WI38 (cell line): ENCODE results near the gene C16orf96.
A peak's percentile ranks its signal among the peaks of the same experiment; 100 is the strongest.

Experiments used
- H3K4me3 ChIP-seq: 2 replicates; pipeline ENCODE4 v1.5.1; 2011; ENCODE audit warnings: low read depth, mild to moderate bottlenecking, control low read depth, low read length
- CTCF ChIP-seq: IDR thresholded peaks from 2 replicates; pipeline ENCODE4 v1.5.1; 2012; ENCODE audit warnings: low read depth, mild to moderate bottlenecking, control low read depth, low read length

Gene C16orf96

GRCh38 chr16:4613636-4614570, 57.8 kb downstream of the C16orf96 start:
- no peak for TF ChIP-seq CTCF
- H3K4me3 ChIP-seq, result peak overlapping the region; percentile 80

- no peak for TF ChIP-seq CTCF
- peak within 1 kb of the TSS; percentile 80 for H3K4me3 ChIP-seq
Observed at GRCh38 chr16:4614571-4615383, 58.6 kb downstream of the C16orf96 start, which contains the start of gene UBALD1. UBALD1 (minus strand) TSS chr16:4614888; CDS start chr16:4614797, 91 bp downstream.

GRCh38 chr16:4615384-4616046, 59.4 kb downstream of the C16orf96 start:
- no peak for TF ChIP-seq CTCF

GRCh38 chr16:4616047-4616811, 60.1 kb downstream of the C16orf96 start:
- TF ChIP-seq CTCF, result peak; percentile 20; the same call in 1 of the 2 replicates
- H3K4me3 ChIP-seq, result peak overlapping the region; percentile 62

More at GRCh38 chr16:4615384-4616046, 59.4 kb downstream of the C16orf96 start:
- no peak overlapping the region for H3K4me3 ChIP-seq

DNA sequence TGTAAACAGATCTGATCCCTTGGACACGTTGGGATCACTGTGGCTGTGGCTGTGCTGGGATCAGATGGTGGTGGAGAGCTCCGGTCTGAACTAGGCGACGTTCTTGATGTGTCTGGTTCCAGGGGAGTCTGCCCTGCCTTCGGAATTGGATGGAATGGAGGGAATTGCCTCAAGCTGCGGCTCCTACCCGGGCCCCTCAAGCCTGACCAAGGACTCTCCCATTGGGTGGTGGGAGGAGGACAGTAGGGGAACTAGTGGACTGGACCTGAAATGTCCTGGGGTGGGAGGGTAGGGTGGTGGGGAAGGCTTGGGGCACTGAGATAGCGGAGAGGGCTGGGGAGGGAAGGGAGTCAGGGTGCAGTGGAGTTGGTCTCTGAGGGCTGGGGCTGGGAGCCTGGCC, 61.7 kb downstream of the C16orf96 start:
- no peak overlapping the region for H3K4me3 ChIP-seq
- TF ChIP-seq CTCF, result no peak

DNA sequence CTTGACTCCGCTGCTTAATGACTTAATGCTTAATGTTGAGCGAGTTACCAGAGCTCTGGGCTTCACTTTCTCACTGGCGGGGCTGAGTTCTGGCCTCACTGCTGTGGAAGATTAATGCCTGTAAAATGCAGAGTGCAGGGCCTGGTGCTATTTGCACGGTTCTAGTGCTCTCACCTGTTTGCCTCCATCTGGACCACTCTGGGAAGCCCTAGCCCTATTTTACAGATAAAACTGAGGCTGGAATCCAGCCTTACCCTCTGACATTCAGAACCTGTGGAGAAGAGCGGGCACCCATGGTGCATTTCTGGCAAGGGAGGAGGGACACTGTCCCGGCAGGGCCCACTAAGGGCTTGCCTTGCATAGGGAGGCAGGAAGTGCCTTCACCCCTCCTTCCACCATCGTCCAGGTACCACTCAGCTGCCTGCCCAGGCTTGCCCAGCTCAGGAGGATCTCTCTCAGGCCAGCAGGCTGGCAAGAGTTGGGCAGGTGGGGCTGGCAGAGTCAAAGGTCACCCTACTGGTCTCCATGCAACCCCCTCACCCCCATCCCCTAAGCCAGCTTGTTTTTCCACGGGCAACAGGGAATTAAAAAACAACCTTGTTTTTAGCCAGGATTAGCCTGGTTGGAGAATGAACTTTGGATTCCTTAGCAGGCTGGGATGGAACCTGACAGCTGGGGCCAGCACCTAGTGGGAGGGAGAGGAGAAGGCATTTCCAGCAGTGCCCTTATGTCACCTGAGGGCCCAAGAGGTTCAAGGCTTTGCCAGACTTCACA, 62.7 kb downstream of the C16orf96 start:
- no peak overlapping the region for H3K4me3 ChIP-seq
- TF ChIP-seq CTCF, result no peak
